GM18861 (cell line): ENCODE data around the gene GALNT9.
"Not testable (repeated sequence)": the region's sequence is repeated elsewhere in the genome, so short reads cannot be mapped to it uniquely, and the experiment has no call there.

ENCODE experiments used
- ATAC-seq: cut with Tn5 transposase; IDR thresholded peaks from one replicate; pipeline ENCODE4 v1.9.1; 2021; ENCODE audit not compliant: unreplicated experiment

Gene GALNT9

DNA sequence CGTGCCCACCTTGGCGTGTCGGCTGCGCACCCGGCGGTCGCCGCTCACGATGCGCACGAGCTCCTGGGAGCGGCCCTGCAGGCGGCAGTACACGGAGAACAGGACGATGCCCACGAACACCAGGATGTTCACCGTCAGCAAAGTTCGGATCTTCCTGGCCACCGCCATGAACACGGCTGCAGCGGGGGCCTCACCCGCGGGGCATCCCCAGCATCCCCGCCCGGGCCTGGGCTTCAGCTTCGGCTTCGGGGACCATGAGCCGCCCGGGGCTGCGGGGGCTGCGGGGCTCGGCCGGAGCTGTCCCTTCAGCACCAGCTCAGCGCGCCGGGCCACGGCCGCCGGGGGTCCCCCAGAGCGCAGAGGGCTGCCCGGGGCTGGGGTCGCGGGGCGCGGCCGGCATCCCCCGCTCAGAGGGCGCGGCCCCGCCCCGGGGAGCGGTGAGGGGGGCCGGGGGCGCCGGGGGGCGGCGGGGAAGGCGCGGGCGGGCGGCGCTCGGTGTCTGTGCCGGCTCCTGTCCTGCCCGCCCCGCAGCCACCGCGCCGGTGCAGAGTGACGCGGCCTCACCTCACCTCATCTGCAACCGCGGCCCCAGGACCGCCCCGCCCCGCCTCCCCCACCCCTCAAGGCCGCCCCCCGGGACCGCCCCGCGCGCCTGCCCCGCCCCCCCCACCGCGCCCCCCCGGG lies at the start of gene GALNT9:
GALNT9 (minus strand) TSS at position 554 of the 684 bp plus-strand sequence; CDS start at position 168, 386 bp downstream.
- no peak for ATAC-seq

DNA sequence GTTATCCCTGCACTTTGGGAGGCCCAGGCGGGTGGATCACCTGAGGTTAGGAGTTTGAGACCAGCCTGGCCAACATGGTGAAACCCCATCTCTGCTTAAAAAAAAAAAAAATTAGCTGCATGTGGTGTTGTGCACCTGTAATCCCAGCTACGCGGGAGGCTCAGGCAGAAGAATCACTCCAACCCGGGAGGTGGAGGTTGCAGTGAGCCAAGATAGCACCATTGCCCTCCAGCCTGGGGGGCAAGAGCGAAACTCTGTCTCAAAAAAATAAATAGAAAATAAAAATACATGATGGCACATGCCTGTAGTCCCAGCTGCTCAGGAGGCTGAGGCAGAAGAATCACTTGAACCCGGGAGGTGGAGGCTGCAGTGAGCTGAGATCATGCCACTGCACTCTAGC lies 49.7 kb upstream of the GALNT9 start:
- ATAC-seq: not testable (repeated sequence)

DNA sequence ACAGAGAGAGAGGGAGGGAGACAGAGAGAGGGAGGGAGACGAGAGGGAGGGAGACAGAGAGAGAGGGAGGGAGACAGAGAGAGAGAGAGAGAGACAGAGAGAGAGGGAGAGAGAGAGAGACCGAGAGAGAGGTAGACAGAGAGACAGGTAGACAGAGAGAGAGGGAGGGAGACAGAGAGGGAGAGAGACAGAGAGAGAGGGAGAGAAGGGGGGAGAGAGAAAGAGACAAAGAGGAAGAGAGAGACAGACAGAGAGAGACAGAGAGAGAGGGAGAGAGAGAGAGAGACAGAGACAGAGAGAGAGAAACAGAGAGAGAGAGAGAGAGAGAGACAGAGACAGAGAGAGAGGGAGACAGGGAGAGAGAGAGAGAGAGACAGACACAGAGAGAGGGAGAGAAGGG lies 47.8 kb upstream of the GALNT9 start:
- ATAC-seq: no peak

DNA sequence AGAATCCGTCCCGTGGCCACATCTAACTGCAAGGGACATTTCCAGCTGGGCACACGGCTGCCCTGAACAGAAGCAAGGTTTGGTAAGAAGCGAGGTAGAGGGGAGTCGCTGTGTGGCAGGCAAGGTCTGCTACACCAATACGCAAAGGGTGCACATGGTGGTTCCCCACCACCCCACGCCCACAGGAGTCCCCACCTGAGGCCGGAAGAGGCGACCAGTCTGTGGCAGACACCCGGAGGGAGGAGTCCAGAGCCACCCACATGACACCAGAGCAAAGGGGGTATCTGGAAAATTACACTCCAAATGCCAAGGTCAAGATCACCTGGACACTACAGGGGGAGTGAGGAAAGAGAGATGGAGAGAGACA lies 47.1 kb upstream of the GALNT9 start:
- ATAC-seq: no peak

DNA sequence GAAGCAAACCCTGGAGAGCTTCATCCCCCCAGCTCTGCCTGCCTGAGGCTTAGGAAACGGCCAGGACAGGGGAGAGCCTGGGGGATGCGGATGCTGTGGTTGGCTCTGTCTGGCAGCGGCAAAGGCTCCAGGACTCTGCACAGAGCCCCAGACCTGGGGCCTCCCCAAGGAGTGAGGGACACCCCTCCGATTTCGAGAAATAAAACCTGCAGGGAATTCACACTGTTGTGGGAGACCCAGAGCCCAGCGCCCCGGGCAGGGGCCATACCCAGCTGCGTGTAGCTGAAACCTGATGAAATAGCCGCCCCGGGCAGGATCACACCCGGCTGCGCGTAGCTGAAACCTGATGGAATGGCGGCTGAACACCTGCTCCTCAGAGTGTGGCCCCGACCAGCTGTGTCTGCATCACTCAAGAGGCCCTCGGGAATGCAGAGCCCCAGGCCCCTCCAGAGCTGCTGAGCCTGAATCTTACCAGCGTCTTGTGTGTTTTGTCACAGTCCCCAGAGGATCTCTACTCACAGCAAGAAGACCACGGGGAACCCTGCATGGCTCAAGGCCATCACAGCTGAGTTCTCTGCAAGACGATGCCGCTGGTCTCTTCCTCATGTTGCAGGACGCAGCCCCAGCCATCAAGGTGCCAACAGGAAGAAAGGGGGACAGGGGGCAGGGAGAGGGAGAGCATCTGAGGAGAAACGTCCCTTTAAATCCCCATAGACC lies 46.5 kb upstream of the GALNT9 start:
- ATAC-seq: no peak

DNA sequence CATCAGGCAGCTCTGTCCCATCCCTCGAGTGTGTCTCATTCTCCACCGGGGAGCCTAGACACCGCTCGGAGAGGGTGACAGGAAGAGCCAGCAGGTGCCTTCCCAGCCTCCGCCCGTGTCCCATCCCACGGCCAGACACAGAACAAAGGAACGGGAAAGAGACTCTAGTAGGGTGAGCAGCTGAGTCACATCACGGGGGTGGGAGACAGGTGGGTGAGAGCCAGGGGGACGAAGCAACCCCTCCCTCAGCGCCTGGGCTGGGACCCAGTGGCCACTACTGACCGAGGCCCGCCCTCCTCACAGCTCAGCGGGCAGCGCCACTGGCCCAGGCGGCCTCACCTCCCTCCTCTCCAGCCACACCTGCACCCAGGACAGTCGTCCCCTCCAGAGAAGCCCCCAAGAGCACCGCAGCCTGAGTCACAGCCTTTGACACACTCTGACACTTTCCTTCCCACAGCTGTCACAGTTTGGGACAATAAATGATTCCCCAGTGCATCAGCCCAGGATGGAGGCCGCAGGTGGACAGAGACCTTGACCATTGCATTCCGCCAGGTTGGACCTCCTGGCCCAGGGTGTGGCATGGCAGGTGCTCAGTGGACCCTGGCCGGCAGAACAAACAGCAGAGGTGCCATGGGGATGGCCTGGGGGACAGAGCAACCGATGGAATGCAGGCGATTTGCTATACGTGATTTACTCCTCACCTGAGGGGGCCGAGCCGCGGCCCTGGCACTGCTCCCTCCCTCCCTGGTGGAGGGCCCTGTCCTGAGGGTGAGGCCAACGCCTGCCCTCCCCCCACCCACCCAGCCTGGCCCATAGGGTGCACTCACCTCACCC lies 45.4 kb upstream of the GALNT9 start:
- ATAC-seq: no peak

DNA sequence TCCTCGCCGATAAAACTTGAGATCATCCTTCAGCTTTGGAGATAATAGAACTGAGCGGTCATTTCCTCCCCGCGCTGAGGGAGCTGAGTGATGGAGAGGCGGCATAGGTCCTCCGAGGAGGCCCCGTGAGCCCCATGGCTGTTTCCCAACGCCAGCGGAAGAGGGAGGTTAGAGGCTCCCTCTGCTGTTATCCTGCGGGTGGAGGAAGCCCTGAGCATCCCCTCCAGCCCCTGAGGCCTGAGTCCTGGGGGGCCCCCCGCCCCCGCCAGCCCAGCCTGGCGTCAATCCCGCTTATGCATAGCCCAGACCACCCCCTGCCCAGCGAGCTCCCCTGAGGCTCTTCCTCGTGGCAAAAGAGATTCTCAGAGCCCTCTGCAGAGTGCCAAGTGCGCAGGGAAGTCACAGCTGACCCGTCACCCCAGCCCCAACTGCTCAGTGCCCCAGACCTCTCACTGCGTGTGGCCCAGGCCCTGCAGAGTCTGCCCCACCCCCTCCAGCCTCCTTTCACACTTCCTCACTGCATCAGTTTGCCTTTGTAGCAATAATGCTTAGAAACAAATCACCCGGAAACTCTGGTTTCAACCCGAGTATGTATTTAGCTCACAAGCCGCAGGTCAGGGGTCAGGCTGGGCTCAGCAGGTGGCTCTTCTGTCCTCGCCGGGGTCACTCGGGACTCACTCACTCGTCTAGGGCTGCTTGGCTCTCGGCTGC lies 44.7 kb upstream of the GALNT9 start:
- ATAC-seq: no peak

DNA sequence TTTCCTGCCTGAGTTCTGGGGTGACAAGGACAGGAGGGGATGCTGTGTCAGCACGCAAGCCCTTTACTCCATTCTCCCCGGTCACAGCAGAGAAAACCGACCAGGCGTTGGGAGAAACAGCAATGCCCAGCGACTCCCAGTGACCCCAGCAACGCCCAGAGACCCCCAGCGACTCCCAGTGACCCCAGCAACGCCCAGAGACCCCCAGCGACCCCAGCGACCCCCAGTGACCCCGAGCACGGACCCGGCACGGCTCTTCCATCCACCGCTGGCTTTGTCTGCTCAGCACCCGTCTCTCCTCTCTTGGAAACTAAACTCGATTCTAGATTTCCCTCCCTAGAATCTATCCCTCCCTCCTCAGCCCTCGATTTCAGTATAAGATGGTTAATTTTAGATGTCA lies 38.5 kb upstream of the GALNT9 start:
- ATAC-seq: no peak

DNA sequence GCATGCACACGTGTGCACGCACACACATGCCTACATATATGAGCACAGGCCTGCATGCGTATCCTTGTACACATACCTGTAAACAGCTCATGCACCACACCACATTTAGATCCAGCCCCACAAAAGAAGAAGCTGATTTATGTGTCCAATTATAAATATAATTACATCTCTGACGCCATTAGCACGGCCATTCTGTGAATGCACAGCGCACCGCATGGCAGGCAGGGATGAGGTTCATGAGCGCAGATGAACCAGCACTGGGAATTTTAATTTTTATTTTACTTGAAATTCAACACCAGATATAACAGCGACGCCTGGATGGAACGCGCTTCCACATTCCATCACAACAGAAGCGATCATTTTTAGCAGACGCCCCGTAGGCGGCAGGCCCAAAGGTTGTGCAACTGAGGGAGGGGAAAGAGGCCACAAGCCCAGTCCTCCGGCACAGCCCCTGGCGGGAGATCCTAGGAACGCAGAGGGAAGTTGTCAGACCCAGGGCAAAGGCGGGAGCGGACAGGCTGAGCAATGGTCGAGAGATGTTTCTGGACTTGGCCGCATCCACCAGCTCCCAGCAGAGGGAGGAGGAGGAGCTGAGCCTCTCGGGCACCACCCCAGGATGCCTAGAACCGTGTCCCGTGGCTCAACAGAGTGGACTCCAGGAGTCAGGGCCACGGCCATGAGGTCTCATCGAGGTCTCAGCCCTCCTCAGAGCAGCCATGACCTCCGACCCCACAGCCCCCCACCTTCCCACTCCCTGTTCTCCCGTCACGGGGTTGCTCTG lies 37.9 kb upstream of the GALNT9 start:
- ATAC-seq: no peak

DNA sequence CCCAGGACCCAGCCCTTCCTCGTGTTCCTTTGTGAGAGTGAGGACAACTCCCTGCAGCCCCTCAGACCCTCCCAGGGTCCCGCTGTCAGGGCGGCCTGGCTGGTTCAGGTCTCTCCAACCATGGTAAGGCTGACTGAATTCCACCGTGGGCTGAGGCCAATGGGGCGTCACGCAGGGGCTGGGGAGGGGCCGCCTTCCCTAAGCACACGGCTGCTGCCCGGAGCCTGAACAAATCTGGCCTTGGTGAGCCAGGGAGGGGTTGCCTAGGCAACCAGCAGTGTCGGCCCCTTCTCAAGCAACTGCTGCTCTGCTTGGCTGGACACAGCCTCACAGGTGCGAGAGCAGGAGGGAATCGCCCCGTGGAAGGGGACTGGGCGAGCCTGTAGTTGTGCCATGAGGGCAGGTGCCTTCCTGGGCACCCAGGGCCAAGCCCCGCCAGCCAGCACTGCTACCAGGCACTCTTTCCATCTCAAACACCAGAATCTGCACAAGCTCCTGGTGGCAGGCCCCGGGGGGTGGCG lies 37.0 kb upstream of the GALNT9 start:
- ATAC-seq: no peak

DNA sequence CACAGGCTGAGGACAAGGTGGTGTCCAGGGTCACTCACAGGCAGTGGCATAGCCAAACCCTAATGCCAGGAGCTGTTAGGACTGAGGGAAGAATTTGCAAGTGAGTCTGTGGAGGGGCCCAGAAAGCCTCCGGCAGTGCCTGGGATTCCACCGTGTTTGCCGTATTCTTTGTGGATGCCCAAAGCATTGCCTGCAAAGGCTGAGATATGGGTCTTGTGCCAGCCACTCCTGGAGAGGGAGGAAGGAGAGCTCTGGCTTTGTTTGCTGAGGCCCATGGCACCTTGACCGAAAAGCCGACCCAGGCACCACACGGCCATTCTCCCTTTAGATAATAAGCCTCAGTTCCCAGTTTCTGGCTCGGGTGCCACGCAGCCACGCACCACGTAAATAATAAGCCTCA lies 35.8 kb upstream of the GALNT9 start:
- ATAC-seq: no peak

DNA sequence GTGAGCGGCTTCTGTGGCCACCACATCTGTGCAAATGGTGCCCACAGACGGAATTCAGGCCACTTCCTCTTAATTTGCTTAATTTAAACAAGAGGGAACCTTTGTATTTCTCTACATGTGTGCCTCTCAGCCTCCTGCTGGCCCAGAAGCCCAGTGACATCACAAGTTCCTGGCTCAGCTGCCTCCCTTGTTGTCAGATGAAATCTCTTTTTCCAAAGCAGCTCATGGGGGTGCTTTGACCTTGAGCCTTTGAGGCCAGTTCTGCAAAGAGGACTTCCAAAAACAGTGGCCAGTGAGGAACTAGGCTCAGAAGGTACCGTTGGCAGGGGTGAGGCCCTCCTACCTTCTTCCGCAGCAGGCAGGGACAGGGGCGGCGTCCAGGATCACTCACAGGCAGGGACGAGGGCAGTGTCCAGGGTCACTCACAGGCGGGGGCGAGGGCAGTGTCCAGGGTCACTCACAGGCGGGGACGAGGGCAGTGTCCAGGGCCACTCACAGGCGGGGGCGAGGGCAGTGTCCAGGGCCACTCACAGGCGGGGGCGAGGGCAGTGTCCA lies 35.0 kb upstream of the GALNT9 start:
- ATAC-seq: no peak

DNA sequence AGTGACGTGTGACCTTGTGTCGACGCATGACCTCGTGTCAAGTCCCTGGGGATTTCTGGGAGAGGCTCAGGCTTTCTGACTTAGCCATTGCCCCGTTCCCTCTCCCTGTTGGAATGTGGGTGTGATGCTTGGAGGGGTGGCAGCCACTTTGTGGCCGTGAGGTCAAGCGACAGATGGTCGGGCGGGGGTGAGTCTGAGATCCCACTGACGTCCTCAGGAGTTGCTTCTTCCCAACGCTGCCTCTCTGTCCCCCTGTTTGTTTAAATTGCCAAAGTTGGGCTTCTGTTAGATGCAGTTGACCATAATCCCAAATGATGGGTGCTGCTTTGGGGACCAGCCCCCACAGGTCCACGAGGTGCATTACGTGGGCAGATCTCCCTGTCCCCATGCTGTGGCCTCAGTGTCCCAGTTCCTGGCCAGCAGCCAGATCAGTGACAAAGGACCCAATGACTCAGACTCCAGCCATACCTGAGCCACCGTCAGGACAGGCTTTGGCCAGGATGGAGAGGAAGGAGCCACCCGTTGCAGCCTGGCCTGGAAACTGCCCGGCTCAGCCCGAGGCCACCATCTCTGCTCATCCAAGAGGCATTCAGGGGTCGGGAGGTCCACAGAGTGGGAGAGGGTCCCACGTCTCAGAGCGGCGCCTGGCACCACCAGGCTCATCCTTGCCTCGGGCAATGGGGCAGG lies 34.4 kb upstream of the GALNT9 start:
- ATAC-seq: no peak

DNA sequence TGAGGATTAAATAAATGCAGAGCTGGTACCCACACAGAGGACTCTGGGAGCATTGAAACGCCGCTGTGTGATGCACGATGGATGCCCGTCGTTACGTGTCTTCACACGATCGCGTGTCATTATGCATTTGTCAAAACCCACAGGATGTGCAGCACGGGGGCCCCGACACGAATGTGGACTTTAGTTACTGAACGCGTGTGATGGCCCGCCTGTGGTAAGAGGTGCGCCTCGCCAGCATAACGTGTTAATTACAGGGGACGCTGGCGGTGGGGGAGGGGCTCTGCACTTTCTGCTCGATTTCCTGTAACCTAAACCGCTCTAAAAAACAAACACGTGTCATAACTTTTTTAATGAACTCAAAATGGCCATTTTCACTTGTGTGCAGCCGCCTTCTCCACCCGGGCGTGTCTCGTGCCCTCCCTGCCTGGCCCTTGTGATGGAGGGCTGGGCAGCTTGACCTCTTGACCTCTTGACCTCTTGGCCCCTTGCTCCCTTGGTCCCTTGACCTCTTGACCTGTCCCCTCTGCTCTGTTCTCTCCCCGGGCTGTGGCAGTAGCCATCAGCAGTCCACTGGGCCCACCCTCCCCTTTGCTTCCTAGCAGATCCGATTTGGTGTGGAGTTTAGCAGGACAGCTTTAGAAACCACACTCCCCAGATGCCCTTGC lies 33.7 kb upstream of the GALNT9 start:
- no peak for ATAC-seq

DNA sequence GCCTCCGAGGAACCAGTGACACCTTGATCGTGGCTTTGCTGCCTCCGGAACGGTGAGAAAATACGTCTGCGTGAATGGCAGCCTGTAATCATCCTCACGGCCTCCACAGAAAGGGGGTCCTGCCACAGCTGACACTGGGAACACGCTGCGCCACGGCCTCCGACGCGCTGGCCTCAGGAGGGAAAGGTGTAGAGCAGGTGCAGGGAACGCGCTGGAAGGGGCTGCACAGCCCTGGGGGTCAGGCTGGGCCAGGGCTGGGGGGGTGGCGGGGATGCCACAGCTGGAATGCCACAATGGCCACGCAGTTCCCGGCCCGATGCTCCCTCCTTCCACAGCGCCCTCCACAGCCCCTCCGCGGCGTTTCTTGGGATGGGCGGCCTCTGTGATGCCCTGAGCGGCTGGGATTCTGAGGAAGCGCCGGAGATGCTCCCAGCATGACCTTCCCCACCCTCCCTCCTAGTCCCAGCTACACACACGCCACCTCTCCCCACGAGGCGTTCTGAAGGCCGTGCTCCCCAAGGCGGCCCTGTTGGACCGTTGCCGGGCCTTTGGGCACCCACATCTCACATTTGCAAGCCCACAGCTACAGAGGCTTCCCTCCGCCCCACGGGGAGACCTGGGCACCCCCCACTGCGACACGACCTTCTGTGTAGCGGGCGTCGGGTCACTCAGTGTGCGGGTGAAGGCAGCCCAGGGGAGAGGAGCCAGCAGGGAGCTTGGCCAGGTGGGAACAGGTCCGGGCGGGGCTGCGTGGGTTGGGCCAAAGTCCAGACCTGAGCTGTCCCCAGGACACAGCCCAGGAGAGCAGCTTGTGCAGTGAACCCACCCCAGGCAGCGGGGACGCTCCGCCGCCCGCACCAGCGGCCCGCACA lies 31.8 kb upstream of the GALNT9 start:
- ATAC-seq: no peak

DNA sequence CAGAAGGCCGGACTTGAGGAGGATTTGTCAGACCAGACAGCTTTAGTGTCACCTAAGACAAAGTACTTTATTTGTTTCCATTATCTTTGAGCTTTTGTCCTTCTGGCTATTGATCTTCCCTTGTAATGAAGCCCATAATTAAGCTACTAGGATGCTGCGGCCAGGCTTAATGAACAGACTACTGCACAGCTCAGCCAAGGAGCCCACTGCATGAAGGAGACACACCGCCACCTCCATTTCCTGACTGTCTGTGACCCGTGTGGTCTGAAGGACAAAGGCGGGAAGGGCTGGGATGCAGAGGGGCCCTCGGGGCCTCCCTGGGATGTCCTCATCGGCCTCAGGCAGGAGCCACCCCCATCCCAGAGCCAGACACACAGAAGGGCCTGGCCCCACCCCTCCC lies 31.0 kb upstream of the GALNT9 start:
- ATAC-seq: no peak

DNA sequence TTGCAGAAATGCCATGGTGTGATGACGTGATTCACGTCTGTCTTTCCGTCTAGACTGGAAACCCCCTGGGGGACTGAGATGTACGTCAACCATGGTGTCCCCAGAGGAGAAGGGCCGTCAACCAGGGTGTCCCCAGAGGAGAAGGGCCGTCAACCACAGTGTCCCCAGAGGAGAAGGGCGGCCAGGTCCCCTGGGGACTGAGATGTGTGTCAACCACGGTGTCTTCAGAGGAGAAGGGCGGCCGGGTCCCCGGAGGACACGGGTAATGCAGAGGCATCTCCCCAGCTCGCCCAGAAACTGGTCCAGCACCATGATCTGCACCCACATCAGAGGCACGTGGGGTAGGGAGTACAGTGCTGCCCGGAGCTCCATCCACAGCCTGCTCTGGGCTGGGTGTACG lies 30.6 kb upstream of the GALNT9 start:
- ATAC-seq: no peak

DNA sequence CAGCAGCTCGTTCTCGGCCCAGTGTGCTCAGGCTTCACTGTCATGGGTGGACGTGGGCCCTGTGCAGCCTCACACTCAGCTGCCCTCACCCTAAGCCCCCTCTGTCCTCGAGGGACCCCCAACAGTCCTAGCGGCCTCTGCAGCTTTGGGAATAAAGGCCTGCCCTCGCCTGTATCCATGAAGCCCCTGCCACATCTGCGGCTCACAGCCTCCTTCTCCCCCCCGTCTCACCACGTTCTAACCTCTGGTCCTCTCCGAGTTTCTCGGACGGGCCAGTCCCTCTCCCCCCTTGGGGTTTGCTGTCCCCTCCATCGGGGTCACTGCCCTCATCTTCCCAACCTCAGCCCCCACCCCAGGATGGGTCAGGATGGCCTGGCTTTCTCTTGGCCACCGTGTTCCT lies 30.2 kb upstream of the GALNT9 start:
- ATAC-seq: no peak
